ENCODE data around the gene GPR107. TPM values are rescaled to one million over a fixed set of nuclear protein-coding genes. Genes with fewer than 3 reads are reported as not detected.
A peak's percentile ranks its signal among the peaks of the same experiment; 100 is the strongest.

GPR107 gene
- total RNA-seq, 1 experiment from 2014 or later, result 33.2 TPM

DNA sequence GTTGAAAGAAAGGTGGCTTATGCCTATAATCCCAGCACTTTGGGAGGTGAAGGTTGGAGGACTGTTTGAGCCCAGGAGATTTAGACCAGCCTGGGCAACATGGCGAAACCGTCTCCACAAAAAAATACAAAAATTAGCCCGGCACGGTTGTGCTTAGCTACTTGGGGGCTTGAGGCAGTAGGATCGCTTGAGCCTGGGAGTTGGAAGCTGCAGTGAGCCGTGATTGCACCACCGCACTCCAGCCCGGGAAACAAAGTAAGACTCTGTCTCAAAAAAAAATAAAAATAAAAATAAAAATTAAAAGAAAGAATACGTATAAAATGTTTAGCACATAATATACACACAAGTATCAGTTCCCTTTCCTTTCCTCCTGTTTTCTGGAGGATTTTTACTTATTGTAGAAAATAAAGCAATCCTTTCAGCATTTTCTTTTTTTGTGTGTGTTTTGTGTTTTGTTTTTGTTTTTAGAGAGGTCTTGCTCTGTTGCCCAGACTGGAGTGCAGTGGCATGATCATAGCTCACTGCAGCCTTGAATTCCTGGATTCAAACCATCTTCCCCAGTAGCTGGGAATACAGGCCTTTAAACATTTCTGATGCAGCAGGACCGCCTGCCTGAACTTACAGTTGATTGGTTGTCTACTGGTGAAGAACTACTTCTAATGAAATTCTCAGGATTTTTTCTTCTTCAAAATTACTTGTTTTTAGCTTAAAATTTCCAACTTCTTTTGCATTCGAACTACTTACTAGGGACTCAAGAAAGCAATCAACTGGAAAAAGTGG lies 4.1 kb upstream of the GPR107 start:
- CTCF ChIA-PET, result interaction anchor here (0.6 to 0.7 kb wide), 2 partner anchors 10 to 24 kb away, joined by 3 to 4 read pairs; no protein-coding TSS in a partner anchor
- POLR2A ChIA-PET, result interaction anchor here (0.5 kb wide), 1 partner anchor 114 kb away, joined by 5 read pairs; no protein-coding TSS in a partner anchor
- peaks cover under 1% of the 10 kb centered on the region; the same call in 1 of the 2 replicates for H3K27me3 Mint-ChIP-seq (ENCODE audit: low read depth)
- H3K27ac Mint-ChIP-seq, result peak overlapping the region; percentile 91
- H3K4me3 Mint-ChIP-seq, result no peak overlapping the region
- no peak for ATAC-seq
- H3K36me3 Mint-ChIP-seq, result no peaks in the 10 kb centered on the region
- DNase-seq (ENCODE audit: low spot score), result no peak
- H3K4me1 Mint-ChIP-seq, result peaks cover 41% of the 10 kb centered on the region
- TF ChIP-seq, protein P1, sequence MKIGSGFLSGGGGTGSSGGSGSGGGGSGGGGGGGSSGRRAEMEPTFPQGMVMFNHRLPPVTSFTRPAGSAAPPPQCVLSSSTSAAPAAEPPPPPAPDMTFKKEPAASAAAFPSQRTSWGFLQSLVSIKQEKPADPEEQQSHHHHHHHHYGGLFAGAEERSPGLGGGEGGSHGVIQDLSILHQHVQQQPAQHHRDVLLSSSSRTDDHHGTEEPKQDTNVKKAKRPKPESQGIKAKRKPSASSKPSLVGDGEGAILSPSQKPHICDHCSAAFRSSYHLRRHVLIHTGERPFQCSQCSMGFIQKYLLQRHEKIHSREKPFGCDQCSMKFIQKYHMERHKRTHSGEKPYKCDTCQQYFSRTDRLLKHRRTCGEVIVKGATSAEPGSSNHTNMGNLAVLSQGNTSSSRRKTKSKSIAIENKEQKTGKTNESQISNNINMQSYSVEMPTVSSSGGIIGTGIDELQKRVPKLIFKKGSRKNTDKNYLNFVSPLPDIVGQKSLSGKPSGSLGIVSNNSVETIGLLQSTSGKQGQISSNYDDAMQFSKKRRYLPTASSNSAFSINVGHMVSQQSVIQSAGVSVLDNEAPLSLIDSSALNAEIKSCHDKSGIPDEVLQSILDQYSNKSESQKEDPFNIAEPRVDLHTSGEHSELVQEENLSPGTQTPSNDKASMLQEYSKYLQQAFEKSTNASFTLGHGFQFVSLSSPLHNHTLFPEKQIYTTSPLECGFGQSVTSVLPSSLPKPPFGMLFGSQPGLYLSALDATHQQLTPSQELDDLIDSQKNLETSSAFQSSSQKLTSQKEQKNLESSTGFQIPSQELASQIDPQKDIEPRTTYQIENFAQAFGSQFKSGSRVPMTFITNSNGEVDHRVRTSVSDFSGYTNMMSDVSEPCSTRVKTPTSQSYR (CRISPR knock-in tag; IDR thresholded peaks at IDR 0.05), result no peak
- no peak for TF ChIP-seq ETV6 (CRISPR knock-in tag; IDR thresholded peaks at IDR 0.05)
- TF ChIP-seq ZNF219 (CRISPR knock-in tag; IDR thresholded peaks at IDR 0.05; ENCODE audit: borderline replicate concordance), result no peak
- no peak for TF ChIP-seq IRF2 (CRISPR knock-in tag; IDR thresholded peaks at IDR 0.05; ENCODE audit: borderline replicate concordance, low read depth)
- TF ChIP-seq, protein P2, sequence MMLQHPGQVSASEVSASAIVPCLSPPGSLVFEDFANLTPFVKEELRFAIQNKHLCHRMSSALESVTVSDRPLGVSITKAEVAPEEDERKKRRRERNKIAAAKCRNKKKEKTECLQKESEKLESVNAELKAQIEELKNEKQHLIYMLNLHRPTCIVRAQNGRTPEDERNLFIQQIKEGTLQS (CRISPR knock-in tag; conservative IDR thresholded peaks at IDR 0.05), result no peak
- TF ChIP-seq NFYB (CRISPR knock-in tag; conservative IDR thresholded peaks at IDR 0.05; ENCODE audit: low read depth), result no peak
- TF ChIP-seq GTF2I (CRISPR knock-in tag; conservative IDR thresholded peaks at IDR 0.05), result no peak
- TF ChIP-seq, protein P3, sequence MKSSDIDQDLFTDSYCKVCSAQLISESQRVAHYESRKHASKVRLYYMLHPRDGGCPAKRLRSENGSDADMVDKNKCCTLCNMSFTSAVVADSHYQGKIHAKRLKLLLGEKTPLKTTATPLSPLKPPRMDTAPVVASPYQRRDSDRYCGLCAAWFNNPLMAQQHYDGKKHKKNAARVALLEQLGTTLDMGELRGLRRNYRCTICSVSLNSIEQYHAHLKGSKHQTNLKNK (CRISPR knock-in tag; IDR thresholded peaks at IDR 0.05), result no peak
- TF ChIP-seq, protein P4, sequence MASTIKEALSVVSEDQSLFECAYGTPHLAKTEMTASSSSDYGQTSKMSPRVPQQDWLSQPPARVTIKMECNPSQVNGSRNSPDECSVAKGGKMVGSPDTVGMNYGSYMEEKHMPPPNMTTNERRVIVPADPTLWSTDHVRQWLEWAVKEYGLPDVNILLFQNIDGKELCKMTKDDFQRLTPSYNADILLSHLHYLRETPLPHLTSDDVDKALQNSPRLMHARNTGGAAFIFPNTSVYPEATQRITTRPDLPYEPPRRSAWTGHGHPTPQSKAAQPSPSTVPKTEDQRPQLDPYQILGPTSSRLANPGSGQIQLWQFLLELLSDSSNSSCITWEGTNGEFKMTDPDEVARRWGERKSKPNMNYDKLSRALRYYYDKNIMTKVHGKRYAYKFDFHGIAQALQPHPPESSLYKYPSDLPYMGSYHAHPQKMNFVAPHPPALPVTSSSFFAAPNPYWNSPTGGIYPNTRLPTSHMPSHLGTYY (CRISPR knock-in tag; IDR thresholded peaks at IDR 0.05), result no peak
- no peak for TF ChIP-seq GABPB1 (CRISPR knock-in tag; IDR thresholded peaks at IDR 0.05)
- H3K9me3 Mint-ChIP-seq, result no peaks in the 10 kb centered on the region

DNA sequence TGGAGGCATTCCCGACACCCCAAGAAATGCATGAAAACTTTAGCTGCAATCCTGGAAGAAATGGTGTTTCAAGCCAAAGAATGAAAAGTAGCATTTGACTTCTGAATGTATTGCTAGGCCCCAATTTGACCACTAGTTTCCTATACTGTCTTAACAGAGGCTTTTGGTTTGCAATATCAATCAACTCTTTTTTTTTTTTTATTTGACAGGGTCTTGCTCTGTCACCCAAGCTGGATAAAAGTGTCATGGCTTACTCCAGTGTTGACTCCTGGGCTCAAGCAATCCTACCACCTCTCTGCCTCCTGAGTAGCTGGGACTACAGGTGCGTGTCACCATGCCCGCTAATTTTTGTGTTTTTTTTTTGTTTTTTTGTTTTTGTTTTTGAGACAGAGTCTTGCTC lies 3.2 kb upstream of the GPR107 start:
- peaks cover 40% of the 10 kb centered on the region for H3K4me1 Mint-ChIP-seq
- no peaks in the 10 kb centered on the region for H3K9me3 Mint-ChIP-seq
- no peaks in the 10 kb centered on the region for H3K36me3 Mint-ChIP-seq
- peak overlapping the region; percentile 91 for H3K27ac Mint-ChIP-seq
- no peaks in the 10 kb centered on the region for H3K27me3 Mint-ChIP-seq (ENCODE audit: low read depth)
- ChIA-PET POLR2A (interaction anchor here (0.5 kb wide), 1 partner anchor 113 kb away, joined by 5 read pairs; no protein-coding TSS in a partner anchor), CTCF (interaction anchor here (0.6 to 0.7 kb wide), 2 partner anchors 10 to 23 kb away, joined by 3 to 4 read pairs; no protein-coding TSS in a partner anchor)
- ATAC-seq (no peak), DNase-seq (ENCODE audit: low spot score) (no peak)
- no peak overlapping the region for H3K4me3 Mint-ChIP-seq
- TF ChIP-seq FOXJ3 (CRISPR knock-in tag; IDR thresholded peaks at IDR 0.05; ENCODE audit: borderline replicate concordance) (no peak), ESRRA (CRISPR knock-in tag; IDR thresholded peaks at IDR 0.05; ENCODE audit: borderline replicate concordance) (no peak), SP1 (CRISPR knock-in tag; conservative IDR thresholded peaks at IDR 0.05) (no peak), ZNF219 (CRISPR knock-in tag; IDR thresholded peaks at IDR 0.05; ENCODE audit: borderline replicate concordance) (no peak), FOXK1 (CRISPR knock-in tag; IDR thresholded peaks at IDR 0.05) (no peak), ZNF138 (CRISPR knock-in tag; conservative IDR thresholded peaks at IDR 0.05) (no peak)
- TF ChIP-seq, protein P5, sequence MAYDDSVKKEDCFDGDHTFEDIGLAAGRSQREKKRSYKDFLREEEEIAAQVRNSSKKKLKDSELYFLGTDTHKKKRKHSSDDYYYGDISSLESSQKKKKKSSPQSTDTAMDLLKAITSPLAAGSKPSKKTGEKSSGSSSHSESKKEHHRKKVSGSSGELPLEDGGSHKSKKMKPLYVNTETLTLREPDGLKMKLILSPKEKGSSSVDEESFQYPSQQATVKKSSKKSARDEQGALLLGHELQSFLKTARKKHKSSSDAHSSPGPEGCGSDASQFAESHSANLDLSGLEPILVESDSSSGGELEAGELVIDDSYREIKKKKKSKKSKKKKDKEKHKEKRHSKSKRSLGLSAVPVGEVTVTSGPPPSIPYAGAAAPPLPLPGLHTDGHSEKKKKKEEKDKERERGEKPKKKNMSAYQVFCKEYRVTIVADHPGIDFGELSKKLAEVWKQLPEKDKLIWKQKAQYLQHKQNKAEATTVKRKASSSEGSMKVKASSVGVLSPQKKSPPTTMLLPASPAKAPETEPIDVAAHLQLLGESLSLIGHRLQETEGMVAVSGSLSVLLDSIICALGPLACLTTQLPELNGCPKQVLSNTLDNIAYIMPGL (CRISPR knock-in tag; IDR thresholded peaks at IDR 0.05), result no peak
- TF ChIP-seq, protein P6, sequence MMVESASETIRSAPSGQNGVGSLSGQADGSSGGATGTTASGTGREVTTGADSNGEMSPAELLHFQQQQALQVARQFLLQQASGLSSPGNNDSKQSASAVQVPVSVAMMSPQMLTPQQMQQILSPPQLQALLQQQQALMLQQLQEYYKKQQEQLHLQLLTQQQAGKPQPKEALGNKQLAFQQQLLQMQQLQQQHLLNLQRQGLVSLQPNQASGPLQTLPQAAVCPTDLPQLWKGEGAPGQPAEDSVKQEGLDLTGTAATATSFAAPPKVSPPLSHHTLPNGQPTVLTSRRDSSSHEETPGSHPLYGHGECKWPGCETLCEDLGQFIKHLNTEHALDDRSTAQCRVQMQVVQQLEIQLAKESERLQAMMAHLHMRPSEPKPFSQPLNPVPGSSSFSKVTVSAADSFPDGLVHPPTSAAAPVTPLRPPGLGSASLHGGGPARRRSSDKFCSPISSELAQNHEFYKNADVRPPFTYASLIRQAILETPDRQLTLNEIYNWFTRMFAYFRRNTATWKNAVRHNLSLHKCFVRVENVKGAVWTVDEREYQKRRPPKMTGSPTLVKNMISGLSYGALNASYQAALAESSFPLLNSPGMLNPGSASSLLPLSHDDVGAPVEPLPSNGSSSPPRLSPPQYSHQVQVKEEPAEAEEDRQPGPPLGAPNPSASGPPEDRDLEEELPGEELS (CRISPR knock-in tag; IDR thresholded peaks at IDR 0.05), result no peak
- TF ChIP-seq, protein P7, sequence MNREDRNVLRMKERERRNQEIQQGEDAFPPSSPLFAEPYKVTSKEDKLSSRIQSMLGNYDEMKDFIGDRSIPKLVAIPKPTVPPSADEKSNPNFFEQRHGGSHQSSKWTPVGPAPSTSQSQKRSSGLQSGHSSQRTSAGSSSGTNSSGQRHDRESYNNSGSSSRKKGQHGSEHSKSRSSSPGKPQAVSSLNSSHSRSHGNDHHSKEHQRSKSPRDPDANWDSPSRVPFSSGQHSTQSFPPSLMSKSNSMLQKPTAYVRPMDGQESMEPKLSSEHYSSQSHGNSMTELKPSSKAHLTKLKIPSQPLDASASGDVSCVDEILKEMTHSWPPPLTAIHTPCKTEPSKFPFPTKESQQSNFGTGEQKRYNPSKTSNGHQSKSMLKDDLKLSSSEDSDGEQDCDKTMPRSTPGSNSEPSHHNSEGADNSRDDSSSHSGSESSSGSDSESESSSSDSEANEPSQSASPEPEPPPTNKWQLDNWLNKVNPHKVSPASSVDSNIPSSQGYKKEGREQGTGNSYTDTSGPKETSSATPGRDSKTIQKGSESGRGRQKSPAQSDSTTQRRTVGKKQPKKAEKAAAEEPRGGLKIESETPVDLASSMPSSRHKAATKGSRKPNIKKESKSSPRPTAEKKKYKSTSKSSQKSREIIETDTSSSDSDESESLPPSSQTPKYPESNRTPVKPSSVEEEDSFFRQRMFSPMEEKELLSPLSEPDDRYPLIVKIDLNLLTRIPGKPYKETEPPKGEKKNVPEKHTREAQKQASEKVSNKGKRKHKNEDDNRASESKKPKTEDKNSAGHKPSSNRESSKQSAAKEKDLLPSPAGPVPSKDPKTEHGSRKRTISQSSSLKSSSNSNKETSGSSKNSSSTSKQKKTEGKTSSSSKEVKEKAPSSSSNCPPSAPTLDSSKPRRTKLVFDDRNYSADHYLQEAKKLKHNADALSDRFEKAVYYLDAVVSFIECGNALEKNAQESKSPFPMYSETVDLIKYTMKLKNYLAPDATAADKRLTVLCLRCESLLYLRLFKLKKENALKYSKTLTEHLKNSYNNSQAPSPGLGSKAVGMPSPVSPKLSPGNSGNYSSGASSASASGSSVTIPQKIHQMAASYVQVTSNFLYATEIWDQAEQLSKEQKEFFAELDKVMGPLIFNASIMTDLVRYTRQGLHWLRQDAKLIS (CRISPR knock-in tag; IDR thresholded peaks at IDR 0.05; ENCODE audit: borderline replicate concordance), result no peak

Data from WTC11 (cell line).